ENCODE data around the gene TP53RK. TPM values are rescaled to one million over a fixed set of nuclear protein-coding genes. Genes with fewer than 3 reads are reported as not detected.

The TP53RK gene
- total RNA-seq, 4 donors from 2014 or later: 15.0 to 27.0 (median 25.8) TPM

DNA sequence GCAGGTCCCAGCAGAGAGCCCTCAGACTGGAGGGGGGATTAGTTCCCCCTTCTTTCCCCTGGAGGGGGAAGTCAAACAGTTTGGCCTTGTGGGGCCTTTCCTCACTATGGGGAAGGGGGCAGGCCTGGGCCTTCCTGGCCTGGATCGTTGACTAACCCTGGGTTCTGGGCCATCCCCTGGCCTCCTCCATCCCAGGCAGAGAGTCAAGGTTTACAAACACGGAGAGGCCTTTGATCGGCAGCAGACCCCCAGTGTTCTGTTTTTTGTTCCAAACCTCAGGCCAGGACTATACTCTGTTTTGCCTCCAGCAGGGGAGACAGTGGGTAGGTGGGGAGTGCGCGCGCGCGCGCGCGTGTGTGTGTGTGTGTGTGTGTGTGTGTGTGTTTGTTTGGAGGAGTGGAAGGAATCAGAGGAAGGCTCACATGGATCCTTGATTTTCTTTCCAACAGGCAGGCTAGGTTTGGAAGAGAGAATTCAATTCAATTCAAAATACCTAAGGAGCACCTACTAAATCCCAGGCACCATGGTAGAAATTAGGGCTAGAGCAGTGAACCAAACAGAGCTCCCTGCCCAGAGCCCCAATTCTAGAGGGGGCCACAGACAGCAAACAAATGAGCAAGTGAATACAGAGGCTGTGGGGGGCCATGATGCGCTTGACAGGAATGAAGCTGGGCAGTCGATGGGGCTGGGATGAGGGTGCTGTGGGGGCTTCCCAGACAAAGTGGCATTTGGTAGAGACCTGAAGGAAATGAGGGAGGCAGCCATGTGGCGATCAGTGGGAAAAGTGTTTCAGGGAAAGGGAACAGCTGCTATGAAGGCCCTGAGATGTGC is 14.8 kb downstream of the TP53RK start:
- H3K36me3 ChIP-seq: no peaks in the 10 kb centered on the region
- no peak for DNase-seq (ENCODE audit: low spot score in 2 of 2)
- peaks cover 11% of the 10 kb centered on the region for H3K9me3 ChIP-seq
- no peak overlapping the region for H3K4me3 ChIP-seq
- 75% methylated on average over 14 of the region's 14 CpGs for WGBS
- H3K27me3 ChIP-seq: no peaks in the 10 kb centered on the region
- no peaks in the 10 kb centered on the region for H3K4me1 ChIP-seq
- TF ChIP-seq, protein P1, sequence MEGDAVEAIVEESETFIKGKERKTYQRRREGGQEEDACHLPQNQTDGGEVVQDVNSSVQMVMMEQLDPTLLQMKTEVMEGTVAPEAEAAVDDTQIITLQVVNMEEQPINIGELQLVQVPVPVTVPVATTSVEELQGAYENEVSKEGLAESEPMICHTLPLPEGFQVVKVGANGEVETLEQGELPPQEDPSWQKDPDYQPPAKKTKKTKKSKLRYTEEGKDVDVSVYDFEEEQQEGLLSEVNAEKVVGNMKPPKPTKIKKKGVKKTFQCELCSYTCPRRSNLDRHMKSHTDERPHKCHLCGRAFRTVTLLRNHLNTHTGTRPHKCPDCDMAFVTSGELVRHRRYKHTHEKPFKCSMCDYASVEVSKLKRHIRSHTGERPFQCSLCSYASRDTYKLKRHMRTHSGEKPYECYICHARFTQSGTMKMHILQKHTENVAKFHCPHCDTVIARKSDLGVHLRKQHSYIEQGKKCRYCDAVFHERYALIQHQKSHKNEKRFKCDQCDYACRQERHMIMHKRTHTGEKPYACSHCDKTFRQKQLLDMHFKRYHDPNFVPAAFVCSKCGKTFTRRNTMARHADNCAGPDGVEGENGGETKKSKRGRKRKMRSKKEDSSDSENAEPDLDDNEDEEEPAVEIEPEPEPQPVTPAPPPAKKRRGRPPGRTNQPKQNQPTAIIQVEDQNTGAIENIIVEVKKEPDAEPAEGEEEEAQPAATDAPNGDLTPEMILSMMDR (IDR thresholded peaks at IDR 0.05): no peak
- TF ChIP-seq EP300 (IDR thresholded peaks at IDR 0.05) (no peak), POLR2A (IDR thresholded peaks at IDR 0.05) (no peak), POLR2AphosphoS5 (IDR thresholded peaks at IDR 0.05) (no peak)
- no peak overlapping the region for H3K27ac ChIP-seq

DNA sequence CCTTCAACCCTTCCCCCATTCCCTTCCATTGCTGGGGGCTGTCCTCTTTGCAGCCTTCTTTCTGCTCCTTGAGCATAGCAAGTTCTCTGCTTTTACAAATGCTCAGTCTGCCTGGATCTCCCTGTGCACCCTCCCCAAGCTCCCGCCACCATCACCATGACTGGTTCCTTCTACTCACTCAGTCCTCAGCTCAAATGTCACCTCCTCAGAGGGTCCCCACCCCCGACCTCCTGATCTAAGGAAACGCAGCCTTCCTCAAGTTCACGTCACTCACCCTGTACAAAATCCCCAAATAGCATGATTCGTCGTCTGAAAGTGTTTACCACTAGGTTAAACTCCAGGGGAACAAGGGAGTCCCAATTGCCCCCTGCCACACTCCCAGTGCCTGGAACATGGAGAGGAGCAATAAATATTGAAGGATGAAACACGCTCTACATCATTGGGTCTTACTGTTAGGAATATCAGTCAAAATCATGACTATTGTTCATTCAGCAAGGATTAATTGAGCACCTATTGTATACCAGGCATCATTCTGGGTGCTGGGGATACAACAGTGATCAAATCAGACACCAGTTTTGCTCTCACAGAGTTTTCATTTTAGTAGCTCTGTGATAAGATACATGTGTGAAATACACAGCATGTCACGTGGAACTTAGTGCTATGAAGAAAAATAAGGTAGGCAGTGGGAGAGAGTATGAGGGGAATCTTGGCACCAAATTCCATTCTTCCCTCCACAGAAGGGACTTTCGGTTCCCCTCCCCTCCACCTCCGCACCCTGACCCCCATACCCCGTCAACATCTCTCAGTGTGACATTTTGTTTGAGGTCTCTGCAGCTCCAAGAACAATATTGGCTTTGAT is 15.6 kb downstream of the TP53RK start:
- H3K36me3 ChIP-seq: no peaks in the 10 kb centered on the region
- TF ChIP-seq EP300 (IDR thresholded peaks at IDR 0.05): no peak
- no peak for TF ChIP-seq POLR2AphosphoS5 (IDR thresholded peaks at IDR 0.05)
- TF ChIP-seq, protein P1 (IDR thresholded peaks at IDR 0.05): no peak
- TF ChIP-seq POLR2A (IDR thresholded peaks at IDR 0.05): no peak
- H3K4me1 ChIP-seq: no peaks in the 10 kb centered on the region
- H3K4me3 ChIP-seq: no peak overlapping the region
- no peak for DNase-seq (ENCODE audit: low spot score in 2 of 2)
- H3K27me3 ChIP-seq: no peaks in the 10 kb centered on the region
- peaks cover 11% of the 10 kb centered on the region for H3K9me3 ChIP-seq
- no peak overlapping the region for H3K27ac ChIP-seq
- WGBS: 93% methylated on average over 11 of the region's 11 CpGs

- WGBS: 100% methylated on average over 2 of the region's 5 CpGs
- TF ChIP-seq, protein P1 (IDR thresholded peaks at IDR 0.05): no peak
- TF ChIP-seq POLR2A (IDR thresholded peaks at IDR 0.05) (no peak), EP300 (IDR thresholded peaks at IDR 0.05) (no peak), POLR2AphosphoS5 (IDR thresholded peaks at IDR 0.05) (no peak)
- Histone ChIP-seq H3K36me3 (no peaks in the 10 kb centered on the region), H3K4me1 (no peaks in the 10 kb centered on the region), H3K9me3 (peaks cover 11% of the 10 kb centered on the region), H3K27me3 (no peaks in the 10 kb centered on the region), H3K27ac (no peak overlapping the region), H3K4me3 (no peak overlapping the region)
- no peak for DNase-seq (ENCODE audit: low spot score in 2 of 2)
These were observed 16.6 kb downstream of the TP53RK start for GRCh38 chr20:46672543-46673148.

DNA sequence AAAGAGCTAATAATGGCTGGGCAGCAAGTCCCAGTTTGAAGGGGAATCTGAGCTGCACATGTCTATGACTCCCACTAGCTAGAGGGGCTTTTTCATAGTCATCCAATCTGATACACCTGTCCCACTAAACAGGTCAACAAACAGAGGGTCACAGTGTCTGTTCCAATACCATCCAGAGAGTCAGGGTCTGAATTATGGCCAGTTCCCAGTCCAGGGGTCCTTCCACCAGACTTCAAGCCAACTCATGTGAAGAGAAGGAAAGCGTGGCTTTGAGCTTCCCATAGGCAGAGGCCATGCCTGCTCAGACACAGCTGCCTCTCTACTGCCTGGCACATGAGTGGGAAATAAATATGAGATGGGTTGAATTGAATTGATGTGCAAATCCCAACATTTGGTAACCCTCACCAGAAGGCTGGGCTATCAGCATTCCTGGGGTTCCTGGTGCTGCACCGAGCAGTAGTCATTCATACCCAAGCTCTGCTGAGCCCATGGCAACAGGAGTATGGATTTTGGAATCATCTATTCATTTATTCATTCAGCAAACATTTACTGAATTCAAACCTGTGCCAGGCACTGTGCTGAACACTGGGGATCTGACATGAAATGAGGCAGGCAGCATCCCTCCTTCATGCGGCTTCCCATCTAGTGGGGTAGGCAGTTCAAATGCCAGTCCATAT is 17.2 kb downstream of the TP53RK start:
- no peaks in the 10 kb centered on the region for H3K27me3 ChIP-seq
- no peaks in the 10 kb centered on the region for H3K4me1 ChIP-seq
- DNase-seq (ENCODE audit: low spot score in 2 of 2): no peak
- H3K27ac ChIP-seq: no peak overlapping the region
- no peak overlapping the region for H3K4me3 ChIP-seq
- WGBS: 94% methylated on average over 3 of the region's 3 CpGs
- peaks cover 11% of the 10 kb centered on the region for H3K9me3 ChIP-seq
- TF ChIP-seq EP300 (IDR thresholded peaks at IDR 0.05): no peak
- TF ChIP-seq, protein P1 (IDR thresholded peaks at IDR 0.05): no peak
- TF ChIP-seq POLR2A (IDR thresholded peaks at IDR 0.05): no peak
- no peak for TF ChIP-seq POLR2AphosphoS5 (IDR thresholded peaks at IDR 0.05)
- no peaks in the 10 kb centered on the region for H3K36me3 ChIP-seq

Measured in suprapubic skin (tissue), 4 donors.